Measurements from ENCODE around the gene ITPKB. TPM values are rescaled to one million over a fixed set of nuclear protein-coding genes. Genes with fewer than 3 reads are reported as not detected.

ITPKB gene
- total and polyA plus RNA-seq, 2 experiments from 2014 or later = 0.31 to 5.2 TPM

DNA sequence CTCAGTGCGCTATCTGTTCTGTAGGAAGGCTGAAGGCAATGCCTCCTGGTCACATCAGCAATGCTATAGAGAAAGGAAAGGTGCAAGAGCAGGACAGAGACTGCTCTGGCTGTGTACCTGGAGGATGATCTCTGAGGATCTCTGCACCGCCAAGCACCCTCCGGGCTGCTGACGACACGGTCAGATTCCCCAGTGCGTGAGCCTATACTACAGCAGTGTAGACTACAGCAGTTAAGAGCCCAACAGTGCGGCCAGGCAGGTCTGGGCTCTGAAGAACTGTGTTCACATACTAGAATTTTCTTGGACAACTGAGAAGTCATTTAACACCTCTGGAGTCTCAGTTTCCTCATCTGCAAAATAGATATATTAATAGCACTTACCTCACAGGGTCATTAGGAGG is 39.9 kb downstream of the ITPKB start (continued):
- no peak for TF ChIP-seq ZNF114 (CRISPR knock-in tag; IDR thresholded peaks at IDR 0.05)
- TF ChIP-seq NANOG (IDR thresholded peaks at IDR 0.05; ENCODE audit: borderline replicate concordance) = no peak

- Histone ChIP-seq H3K4me1 (ENCODE audit: insufficient read depth) (peaks cover 24% of the 10 kb centered on the region), H3K27ac (ENCODE audit: low read depth) (no peak overlapping the region), H3K27me3 (ENCODE audit: insufficient read depth) (no peaks in the 10 kb centered on the region), H3K4me3 (no peak overlapping the region), H3K9me2 (ENCODE audit: insufficient read depth) (0 out of 2 replicates have a peak, but pooled peaks cover 3% of the 10 kb centered on the region), H3K36me3 (ENCODE audit: insufficient read depth) (no peaks in the 10 kb centered on the region), H4K20me1 (replicated peaks; ENCODE audit: insufficient read depth) (no peaks in the 10 kb centered on the region), H2AFZ (no peak overlapping the region), H3F3A (replicated peaks; ENCODE audit: low read depth) (no peaks in the 10 kb centered on the region; the same call in 1 of the 2 replicates), H3K79me2 (replicated peaks; ENCODE audit: insufficient read depth) (no peaks in the 10 kb centered on the region), H3K4me2 (no peak overlapping the region)
- no peaks in the 10 kb centered on the region for H3K9me3 Mint-ChIP-seq
- H3K4me1 Mint-ChIP-seq = peaks cover 20% of the 10 kb centered on the region
- no peaks in the 10 kb centered on the region for H3K36me3 Mint-ChIP-seq (ENCODE audit: low read depth)
- no peak for TF ChIP-seq ZNF331 (CRISPR knock-in tag; IDR thresholded peaks at IDR 0.05; ENCODE audit: low read depth)
- TF ChIP-seq JUNB (IDR thresholded peaks at IDR 0.05; ENCODE audit: unreplicated experiment) = no peak
- no peak for TF ChIP-seq ZNF462 (CRISPR knock-in tag; IDR thresholded peaks at IDR 0.05)
- no peak for TF ChIP-seq NANOG (IDR thresholded peaks at IDR 0.05; ENCODE audit: borderline replicate concordance)
- TF ChIP-seq, protein P1, sequence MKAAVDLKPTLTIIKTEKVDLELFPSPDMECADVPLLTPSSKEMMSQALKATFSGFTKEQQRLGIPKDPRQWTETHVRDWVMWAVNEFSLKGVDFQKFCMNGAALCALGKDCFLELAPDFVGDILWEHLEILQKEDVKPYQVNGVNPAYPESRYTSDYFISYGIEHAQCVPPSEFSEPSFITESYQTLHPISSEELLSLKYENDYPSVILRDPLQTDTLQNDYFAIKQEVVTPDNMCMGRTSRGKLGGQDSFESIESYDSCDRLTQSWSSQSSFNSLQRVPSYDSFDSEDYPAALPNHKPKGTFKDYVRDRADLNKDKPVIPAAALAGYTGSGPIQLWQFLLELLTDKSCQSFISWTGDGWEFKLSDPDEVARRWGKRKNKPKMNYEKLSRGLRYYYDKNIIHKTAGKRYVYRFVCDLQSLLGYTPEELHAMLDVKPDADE (IDR thresholded peaks at IDR 0.05) = no peak
- TF ChIP-seq STAT1 (IDR thresholded peaks at IDR 0.05; ENCODE audit: unreplicated experiment) = no peak
- no peak for TF ChIP-seq EZH2phosphoT487 (IDR thresholded peaks at IDR 0.05; ENCODE audit: unreplicated experiment)
- no peak for TF ChIP-seq POLR2AphosphoS5 (IDR thresholded peaks at IDR 0.05; ENCODE audit: low read depth)
- TF ChIP-seq, protein P2, sequence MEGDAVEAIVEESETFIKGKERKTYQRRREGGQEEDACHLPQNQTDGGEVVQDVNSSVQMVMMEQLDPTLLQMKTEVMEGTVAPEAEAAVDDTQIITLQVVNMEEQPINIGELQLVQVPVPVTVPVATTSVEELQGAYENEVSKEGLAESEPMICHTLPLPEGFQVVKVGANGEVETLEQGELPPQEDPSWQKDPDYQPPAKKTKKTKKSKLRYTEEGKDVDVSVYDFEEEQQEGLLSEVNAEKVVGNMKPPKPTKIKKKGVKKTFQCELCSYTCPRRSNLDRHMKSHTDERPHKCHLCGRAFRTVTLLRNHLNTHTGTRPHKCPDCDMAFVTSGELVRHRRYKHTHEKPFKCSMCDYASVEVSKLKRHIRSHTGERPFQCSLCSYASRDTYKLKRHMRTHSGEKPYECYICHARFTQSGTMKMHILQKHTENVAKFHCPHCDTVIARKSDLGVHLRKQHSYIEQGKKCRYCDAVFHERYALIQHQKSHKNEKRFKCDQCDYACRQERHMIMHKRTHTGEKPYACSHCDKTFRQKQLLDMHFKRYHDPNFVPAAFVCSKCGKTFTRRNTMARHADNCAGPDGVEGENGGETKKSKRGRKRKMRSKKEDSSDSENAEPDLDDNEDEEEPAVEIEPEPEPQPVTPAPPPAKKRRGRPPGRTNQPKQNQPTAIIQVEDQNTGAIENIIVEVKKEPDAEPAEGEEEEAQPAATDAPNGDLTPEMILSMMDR (conservative IDR thresholded peaks at IDR 0.05; ENCODE audit: low read depth in 2 of 2) = no peak
- no peak for TF ChIP-seq ZNF114 (CRISPR knock-in tag; IDR thresholded peaks at IDR 0.05)
- TF ChIP-seq CREB1 (CRISPR knock-in tag; IDR thresholded peaks at IDR 0.05; ENCODE audit: low read depth) = no peak
- TF ChIP-seq EZH2 (IDR thresholded peaks at IDR 0.05; ENCODE audit: low read depth, unreplicated experiment) = no peak
- no peak overlapping the region for H3K27ac Mint-ChIP-seq
- H3K27me3 Mint-ChIP-seq (ENCODE audit: insufficient read depth, low read depth, poor library complexity) = peaks cover 10% of the 10 kb centered on the region
- no peak overlapping the region for H3K4me3 Mint-ChIP-seq
- DNase-seq (ENCODE audit: low spot score) (no peak), ATAC-seq (no peak)
Measured at GRCh38 chr1:226698659-226699058, 40.4 kb downstream of the ITPKB start.

Data from GM23338 (cell line).